Thoracic aorta (tissue), 2 donors: ENCODE results near the gene CLDN7. TPM values are rescaled to one million over a fixed set of nuclear protein-coding genes. Genes with fewer than 3 reads are reported as not detected.

Experiments
- ATAC-seq: fragments of 150-250 bp; one replicate; pipeline ENCODE4 v1.8.0; 2017; ENCODE audit warnings: low read depth; ENCODE audit not compliant: insufficient number of reproducible peaks, low FRiP score
- DNase-seq: peaks from one replicate; pipeline ENCODE4 v3.0.0-alpha.2; 2020; ENCODE audit warnings: low spot score
- H3K27ac ChIP-seq, 2 donors: fragments of 200-600 bp; sonication (generic); 1 replicate in 1 of 2; 2 replicates in 1 of 2; pipeline ENCODE4 v1.5.1; 2016; ENCODE audit warnings: mild to moderate bottlenecking in 2 of 2, moderate library complexity in 2 of 2
- H3K27me3 ChIP-seq: fragments of 200-600 bp; sonication (generic); replicated peaks from 2 replicates; pipeline ENCODE4 v1.6.0; 2016; ENCODE audit warnings: mild to moderate bottlenecking; ENCODE audit not compliant: insufficient read depth
- H3K36me3 ChIP-seq: fragments of 200-600 bp; sonication (generic); one replicate; pipeline ENCODE4 v1.5.1; 2016
- H3K4me1 ChIP-seq, 2 donors: fragments of 200-600 bp; sonication (generic); 1 replicate in 1 of 2; 2 replicates in 1 of 2; pipeline versions ENCODE4 v1.5.1 to v1.6.0; 2016; ENCODE audit warnings: low read depth in 2 of 2, mild to moderate bottlenecking in 1 of 2; ENCODE audit not compliant: control insufficient read depth in 1 of 2
- H3K4me3 ChIP-seq: fragments of 200-600 bp; sonication (generic); 2 replicates; pipeline ENCODE4 v1.5.1; 2016; ENCODE audit warnings: mild to moderate bottlenecking
- H3K9me3 ChIP-seq: fragments of 200-600 bp; sonication (generic); 2 replicates; pipeline ENCODE4 v1.5.1; 2016
- total RNA-seq, 2 donors: library from RNA; depleted of rRNA; stranded (reverse); fragments of >200 nt; gene quantifications; one replicate each; pipeline versions ENCODE4 v1.1.0 to v1.2.3, GENCODE V29; 2016
- TF ChIP-seq, protein P1 (sequence below): fragments of 200-600 bp; sonication (generic); IDR thresholded peaks from one replicate; pipeline ENCODE4 v1.5.1; 2019; ENCODE audit warnings: antibody characterized with exemption

The CLDN7 gene
- total RNA-seq, 2 donors from 2014 or later, result 0.41 TPM; not detected in 1

DNA sequence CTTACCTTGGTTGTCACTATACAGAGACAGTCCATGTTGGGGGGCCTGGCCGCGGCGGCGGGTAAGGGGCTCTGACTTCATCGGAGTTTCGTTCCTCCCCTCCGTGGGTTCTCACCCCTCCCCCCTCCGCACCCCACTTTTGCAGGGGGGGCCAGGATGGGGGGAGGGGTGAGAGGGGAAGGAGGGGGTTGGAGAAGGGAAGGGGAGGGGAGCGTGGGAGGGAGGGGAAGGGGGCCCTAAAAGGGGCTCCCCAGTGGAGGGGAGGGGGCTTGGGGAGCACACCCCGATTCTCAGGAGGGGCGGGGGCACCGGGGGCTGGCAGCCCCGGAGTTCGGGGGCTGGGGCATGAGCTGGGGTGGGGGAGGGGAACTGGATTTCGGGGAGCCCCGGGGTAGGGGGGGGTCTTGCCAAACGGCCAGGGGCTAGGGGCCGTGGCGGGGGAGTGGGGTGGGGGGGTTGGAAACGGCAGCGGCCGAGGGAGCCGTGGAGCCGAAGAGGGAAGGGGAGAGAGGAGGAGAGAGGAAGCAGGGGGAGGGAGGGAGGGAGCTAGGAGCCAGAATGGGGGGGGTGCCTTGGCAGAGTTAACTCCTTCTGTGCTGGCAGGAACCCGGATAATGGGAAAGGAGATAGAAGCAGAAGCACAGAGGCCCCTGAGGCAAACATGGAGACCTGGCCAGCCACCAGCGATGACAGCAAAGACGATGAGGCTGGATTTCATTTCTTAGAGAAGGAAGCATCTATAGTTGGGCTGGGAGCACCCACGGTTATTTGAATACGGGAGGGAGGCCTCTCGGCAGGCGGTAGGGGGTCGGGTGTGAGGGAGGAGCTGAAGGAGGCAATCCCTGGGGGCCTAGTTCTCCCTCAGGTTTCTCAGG lies 44.9 kb downstream of the CLDN7 start:
- Histone ChIP-seq H3K27me3 (no peaks in the 10 kb centered on the region), H3K9me3 (no peaks in the 10 kb centered on the region), H3K4me1 (peaks cover 32 to 61% of the 10 kb centered on the region in 2 donors), H3K4me3 (peak overlapping the region; percentile 77), H3K27ac (peak overlapping the region; percentile 65 to 89), H3K36me3 (no peaks in the 10 kb centered on the region)
- DNase-seq (no peak), ATAC-seq (no peak)
- TF ChIP-seq, protein P1, sequence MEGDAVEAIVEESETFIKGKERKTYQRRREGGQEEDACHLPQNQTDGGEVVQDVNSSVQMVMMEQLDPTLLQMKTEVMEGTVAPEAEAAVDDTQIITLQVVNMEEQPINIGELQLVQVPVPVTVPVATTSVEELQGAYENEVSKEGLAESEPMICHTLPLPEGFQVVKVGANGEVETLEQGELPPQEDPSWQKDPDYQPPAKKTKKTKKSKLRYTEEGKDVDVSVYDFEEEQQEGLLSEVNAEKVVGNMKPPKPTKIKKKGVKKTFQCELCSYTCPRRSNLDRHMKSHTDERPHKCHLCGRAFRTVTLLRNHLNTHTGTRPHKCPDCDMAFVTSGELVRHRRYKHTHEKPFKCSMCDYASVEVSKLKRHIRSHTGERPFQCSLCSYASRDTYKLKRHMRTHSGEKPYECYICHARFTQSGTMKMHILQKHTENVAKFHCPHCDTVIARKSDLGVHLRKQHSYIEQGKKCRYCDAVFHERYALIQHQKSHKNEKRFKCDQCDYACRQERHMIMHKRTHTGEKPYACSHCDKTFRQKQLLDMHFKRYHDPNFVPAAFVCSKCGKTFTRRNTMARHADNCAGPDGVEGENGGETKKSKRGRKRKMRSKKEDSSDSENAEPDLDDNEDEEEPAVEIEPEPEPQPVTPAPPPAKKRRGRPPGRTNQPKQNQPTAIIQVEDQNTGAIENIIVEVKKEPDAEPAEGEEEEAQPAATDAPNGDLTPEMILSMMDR, result no peak

DNA sequence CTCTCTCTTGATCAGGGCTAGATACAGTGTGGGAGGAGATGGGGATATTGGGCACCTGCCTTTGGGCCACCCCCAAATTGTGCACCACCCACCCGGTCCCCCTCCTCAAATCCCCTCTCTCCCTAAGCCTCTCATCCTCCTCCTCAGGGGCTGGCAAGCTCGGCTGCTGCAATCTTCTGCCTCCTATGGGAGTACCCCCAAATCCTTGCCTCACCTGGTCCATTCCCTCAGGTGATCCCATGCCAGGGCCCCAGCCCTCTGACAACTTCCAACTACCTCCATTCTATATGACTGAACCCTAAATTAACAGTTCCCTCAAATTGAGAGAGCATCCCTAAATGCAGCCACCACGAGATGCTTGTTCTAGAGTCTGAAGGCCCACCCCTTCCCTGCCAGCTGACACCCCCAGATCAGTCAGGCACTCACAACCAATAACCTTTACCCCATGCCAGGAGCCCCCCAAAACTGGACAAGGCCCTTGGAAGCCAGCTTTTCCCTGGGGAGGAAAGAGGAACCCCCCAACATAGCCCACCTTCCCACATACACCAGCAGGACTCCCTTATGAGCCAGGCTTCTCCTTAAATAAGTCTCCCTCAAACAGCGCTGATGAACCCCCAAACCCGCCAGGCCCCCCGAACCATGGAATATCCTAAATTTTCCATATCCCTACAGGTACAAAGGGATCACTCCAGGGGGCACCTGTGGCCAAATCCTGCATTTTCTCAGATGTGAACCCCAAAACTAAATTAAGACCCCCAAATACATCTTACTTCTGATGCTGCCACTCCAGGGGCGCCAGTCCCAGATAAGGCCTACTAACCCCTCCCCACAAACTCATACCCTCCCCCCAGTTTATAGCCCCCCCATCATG lies 45.8 kb downstream of the CLDN7 start:
- DNase-seq (no peak), ATAC-seq (no peak)
- no peaks in the 10 kb centered on the region for H3K36me3 ChIP-seq
- H3K27me3 ChIP-seq, result no peaks in the 10 kb centered on the region
- H3K27ac ChIP-seq, result peak overlapping the region; percentile 64 to 65
- no peaks in the 10 kb centered on the region for H3K9me3 ChIP-seq
- TF ChIP-seq, protein P1, result no peak
- peak overlapping the region; percentile 77 for H3K4me3 ChIP-seq
- H3K4me1 ChIP-seq, result peaks cover 32 to 58% of the 10 kb centered on the region in 2 donors

DNA sequence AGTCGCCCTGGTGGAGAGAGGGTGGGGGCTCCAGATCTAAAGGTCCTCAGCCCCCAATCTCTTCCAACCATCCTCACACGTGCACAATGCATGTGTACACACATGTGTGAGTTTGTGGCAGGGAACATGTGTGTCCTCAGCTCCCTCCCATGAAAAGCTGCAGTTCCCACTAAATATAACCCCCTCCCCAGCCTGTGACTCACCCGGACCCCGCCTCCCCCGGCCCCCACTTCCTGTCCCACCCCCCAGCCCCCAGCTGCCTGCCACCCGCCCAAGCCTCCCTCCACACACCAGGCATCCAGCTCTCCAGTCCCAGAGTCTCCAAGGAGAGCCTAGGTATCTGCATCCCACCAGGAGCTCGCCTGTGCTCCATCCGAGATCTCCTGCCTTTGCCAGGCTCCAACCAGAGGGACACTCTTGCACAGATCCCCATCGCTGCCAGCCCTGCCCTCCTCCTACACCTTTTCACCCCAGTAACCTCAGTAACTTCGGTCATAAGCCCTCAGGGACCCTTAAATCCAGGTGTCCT lies 46.6 kb downstream of the CLDN7 start:
- Histone ChIP-seq H3K4me3 (peak overlapping the region; percentile 84), H3K4me1 (peaks cover 32 to 51% of the 10 kb centered on the region in 2 donors), H3K27me3 (no peaks in the 10 kb centered on the region)

DNA sequence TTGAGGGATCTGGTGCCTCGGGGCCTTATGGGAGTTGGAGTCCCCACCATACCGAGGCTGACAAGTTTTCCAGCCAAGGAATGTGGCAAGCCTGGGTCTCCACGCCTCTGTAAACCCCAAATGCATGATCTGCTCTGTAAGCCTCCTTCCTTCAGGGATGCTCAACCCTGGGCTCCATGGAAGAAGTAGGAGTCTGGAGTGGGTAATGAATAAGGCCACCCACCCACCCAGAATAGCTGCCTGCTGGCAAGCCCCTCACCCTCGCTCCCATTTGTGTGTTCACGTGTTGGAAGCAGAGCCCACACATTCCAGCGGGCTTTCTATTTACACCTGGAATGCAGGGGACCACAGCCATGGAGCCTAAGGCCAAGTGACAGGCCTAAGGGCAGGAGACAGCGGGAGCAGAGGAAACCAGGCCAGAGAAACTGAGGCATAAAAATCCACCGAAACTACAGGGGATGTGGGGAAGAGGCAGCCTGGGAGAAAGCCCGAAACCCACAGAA lies 47.1 kb downstream of the CLDN7 start:
- peak overlapping the region; percentile 84 for H3K4me3 ChIP-seq
- H3K9me3 ChIP-seq, result no peaks in the 10 kb centered on the region
- H3K4me1 ChIP-seq, result peaks cover 29 to 45% of the 10 kb centered on the region in 2 donors
- H3K27me3 ChIP-seq, result no peaks in the 10 kb centered on the region
- ATAC-seq (no peak), DNase-seq (no peak)
- H3K27ac ChIP-seq, result peak overlapping the region; percentile 61 to 70
- H3K36me3 ChIP-seq, result no peaks in the 10 kb centered on the region
- TF ChIP-seq, protein P1, result no peak

More for the DNA sequence above, 46.6 kb downstream of the CLDN7 start:
- Histone ChIP-seq H3K9me3 (no peaks in the 10 kb centered on the region), H3K27ac (peak overlapping the region in 1 of 2 donors; percentile 64), H3K36me3 (no peaks in the 10 kb centered on the region)
- DNase-seq (no peak), ATAC-seq (no peak)
- TF ChIP-seq, protein P1, result no peak
